HG02759 (cell line): Measurements from ENCODE around the gene PPM1E.
A peak's percentile ranks its signal among the peaks of the same experiment; 100 is the strongest.
"Not testable (repeated sequence)": the region's sequence is repeated elsewhere in the genome, so short reads cannot be mapped to it uniquely, and the experiment has no call there.

Experiments
- ATAC-seq: cut with Tn5 transposase; IDR thresholded peaks from one replicate; pipeline ENCODE4 v1.9.1; 2021; ENCODE audit warnings: mild to moderate bottlenecking, moderate library complexity; ENCODE audit not compliant: unreplicated experiment

Gene PPM1E

GRCh38 chr17:58755577-58756245 lies at the start of gene PPM1E:
PPM1E (plus strand) TSS chr17:58755854.
- no peak for ATAC-seq

GRCh38 chr17:58706351-58707140 lies 49.1 kb upstream of the PPM1E start:
- ATAC-seq: peak; percentile 44

GRCh38 chr17:58710948-58711552 lies 44.6 kb upstream of the PPM1E start:
- no peak for ATAC-seq

- no peak for ATAC-seq
Measured at GRCh38 chr17:58722274-58722673, 33.4 kb upstream of the PPM1E start.

GRCh38 chr17:58722696-58723095 lies 33.0 kb upstream of the PPM1E start:
- ATAC-seq: no peak

GRCh38 chr17:58728798-58729197 lies 26.9 kb upstream of the PPM1E start:
- no peak for ATAC-seq

GRCh38 chr17:58730937-58731336 lies 24.7 kb upstream of the PPM1E start:
- ATAC-seq: no peak

- no peak for ATAC-seq
Measured at GRCh38 chr17:58734040-58734439, 21.6 kb upstream of the PPM1E start.

GRCh38 chr17:58734811-58735210 lies 20.8 kb upstream of the PPM1E start:
- ATAC-seq: no peak

- ATAC-seq: no peak
Measured at GRCh38 chr17:58741121-58741625, 14.5 kb upstream of the PPM1E start.

GRCh38 chr17:58747674-58748073 lies 8.0 kb upstream of the PPM1E start:
- no peak for ATAC-seq

GRCh38 chr17:58749627-58750026 lies 6.0 kb upstream of the PPM1E start:
- ATAC-seq: not testable (repeated sequence)

GRCh38 chr17:58753026-58753425 lies 2.6 kb upstream of the PPM1E start:
- ATAC-seq: no peak

- no peak for ATAC-seq
Measured at GRCh38 chr17:58755269-58755576, 431 bp upstream of the PPM1E start.

GRCh38 chr17:58756246-58757161 lies 850 bp downstream of the PPM1E start:
- ATAC-seq: no peak

- ATAC-seq: no peak
Measured at GRCh38 chr17:58757162-58757613, 1.5 kb downstream of the PPM1E start.

GRCh38 chr17:58758890-58759289 lies 3.2 kb downstream of the PPM1E start:
- no peak for ATAC-seq

GRCh38 chr17:58759522-58759921 lies 3.9 kb downstream of the PPM1E start:
- no peak for ATAC-seq

GRCh38 chr17:58760248-58760647 lies 4.6 kb downstream of the PPM1E start:
- ATAC-seq: no peak

- no peak for ATAC-seq
Measured at GRCh38 chr17:58763263-58763662, 7.6 kb downstream of the PPM1E start.

GRCh38 chr17:58764373-58764772 lies 8.7 kb downstream of the PPM1E start:
- no peak for ATAC-seq
